Activated naive CD4-positive, alpha-beta T cell treated with anti-CD3 and anti-CD28 coated beads, Interleukin-2, amount 10 ng/mL, durations not matched to agents 7 days and 5 days (primary cell): ENCODE results near the gene STAT5B.
"Not testable (repeated sequence)": the region's sequence is repeated elsewhere in the genome, so short reads cannot be mapped to it uniquely, and the experiment has no call there.

Experiments used
- CTCF ChIA-PET: fragments of 350-600 bp; sonication (Branson Sonifier 250); formaldehyde crosslinking; loops from one replicate; lab custom pipeline; 2021; ENCODE audit warnings: antibody characterized with exemption; lab: Charles Lee
- DNase-seq: peaks from one replicate; pipeline ENCODE4 v3.0.0-alpha.2; 2020
- H3K27ac Mint-ChIP-seq: one replicate; pipeline ENCODE4 v1.8.0; 2021; ENCODE audit warnings: mild to moderate bottlenecking, moderate library complexity, mixed read lengths
- H3K27me3 Mint-ChIP-seq: one replicate; pipeline ENCODE4 v1.8.0; 2021; ENCODE audit warnings: mild to moderate bottlenecking, mixed read lengths
- H3K36me3 Mint-ChIP-seq: one replicate; pipeline ENCODE4 v1.8.0; 2021; ENCODE audit warnings: mixed read lengths
- H3K4me1 Mint-ChIP-seq: one replicate; pipeline ENCODE4 v1.8.0; 2021; ENCODE audit warnings: mixed read lengths
- H3K4me3 Mint-ChIP-seq: one replicate; pipeline ENCODE4 v1.8.0; 2021; ENCODE audit warnings: mild to moderate bottlenecking, moderate library complexity, mixed read lengths
- H3K9me3 Mint-ChIP-seq: one replicate; pipeline ENCODE4 v1.8.0; 2021; ENCODE audit warnings: mixed read lengths

STAT5B gene

GRCh38 chr17:42252597-42253550 is 23.3 kb downstream of the STAT5B start:
- DNase-seq, result no peak
- H3K4me1 Mint-ChIP-seq, result peaks cover 57% of the 10 kb centered on the region
- peak overlapping the region; percentile 15 for H3K27ac Mint-ChIP-seq
- CTCF ChIA-PET, result no interaction called here
- no peaks in the 10 kb centered on the region for H3K9me3 Mint-ChIP-seq
- H3K36me3 Mint-ChIP-seq, result peaks cover 16% of the 10 kb centered on the region
- no peaks in the 10 kb centered on the region for H3K27me3 Mint-ChIP-seq
- no peak overlapping the region for H3K4me3 Mint-ChIP-seq

- Mint-ChIP-seq H3K27ac (no peak overlapping the region), H3K4me1 (peaks cover 68% of the 10 kb centered on the region), H3K27me3 (no peaks in the 10 kb centered on the region), H3K4me3 (no peak overlapping the region), H3K9me3 (no peaks in the 10 kb centered on the region), H3K36me3 (peaks cover 23% of the 10 kb centered on the region)
- DNase-seq, result no peak
- CTCF ChIA-PET, result interaction anchor here (1.2 to 5.3 kb wide), 5 partner anchors 9 to 71 kb away, joined by 3 to 37 read pairs (median 3); no protein-coding TSS in a partner anchor
Observed at GRCh38 chr17:42251115-42251514, 25.1 kb downstream of the STAT5B start.

- Mint-ChIP-seq H3K4me1 (peaks cover 66% of the 10 kb centered on the region), H3K27me3 (no peaks in the 10 kb centered on the region), H3K27ac (peak overlapping the region; percentile 97), H3K36me3 (peaks cover 22% of the 10 kb centered on the region), H3K4me3 (peak overlapping the region; percentile 82), H3K9me3 (no peaks in the 10 kb centered on the region)
- DNase-seq, result peak; percentile 52
- CTCF ChIA-PET, result interaction anchor here (0.7 to 5.3 kb wide), 10 partner anchors 19 to 156 kb away, joined by 3 to 37 read pairs (median 4); no protein-coding TSS in a partner anchor
Observed at GRCh38 chr17:42249681-42250446, 26.3 kb downstream of the STAT5B start.

DNA sequence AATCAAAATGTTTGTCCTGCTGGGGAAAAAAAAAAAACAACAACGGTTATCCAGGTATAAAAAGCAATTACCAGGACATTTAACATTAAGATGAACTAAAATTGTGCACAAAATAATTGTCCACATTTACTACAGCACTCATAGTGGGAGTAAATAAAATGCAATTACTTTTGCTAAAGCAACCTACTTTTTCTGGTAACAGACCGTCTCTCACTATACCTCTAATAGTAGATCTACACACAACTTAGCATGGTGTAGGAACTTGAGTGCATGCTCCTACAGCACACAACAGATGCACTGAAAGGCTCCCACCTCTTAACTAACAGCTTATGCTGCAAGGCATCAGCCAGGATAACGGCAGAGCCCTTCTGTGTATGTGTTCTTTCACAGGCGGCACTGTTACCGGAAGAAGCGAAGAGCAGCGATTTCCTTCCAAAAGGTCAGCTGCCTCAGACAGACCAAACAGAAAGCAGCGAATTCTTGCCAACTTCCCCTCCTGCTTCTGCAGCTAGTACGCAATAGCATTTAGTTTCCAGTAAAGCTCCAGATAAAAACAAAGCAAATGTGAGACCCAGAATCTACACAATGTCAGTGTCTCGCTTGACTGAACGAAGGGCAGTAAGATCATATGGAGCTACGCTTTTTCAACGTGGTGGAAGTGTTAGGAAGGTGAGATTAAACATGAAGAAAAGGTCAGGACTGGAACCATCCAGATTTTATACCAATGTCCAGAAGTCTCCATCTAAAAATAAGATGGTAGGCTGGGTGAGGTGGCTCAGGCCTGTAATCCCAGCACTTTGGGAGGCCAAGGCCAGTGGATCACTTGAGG is 27.6 kb downstream of the STAT5B start:
- H3K4me1 Mint-ChIP-seq, result peaks cover 69% of the 10 kb centered on the region

GRCh38 chr17:42247734-42248133 is 28.5 kb downstream of the STAT5B start:
- Mint-ChIP-seq H3K9me3 (no peaks in the 10 kb centered on the region), H3K27ac (peak overlapping the region; percentile 97), H3K4me1 (peaks cover 65% of the 10 kb centered on the region), H3K36me3 (peaks cover 20% of the 10 kb centered on the region), H3K4me3 (no peak overlapping the region), H3K27me3 (no peaks in the 10 kb centered on the region)
- no peak for DNase-seq
- CTCF ChIA-PET, result interaction anchor here (1.0 to 5.3 kb wide), 4 partner anchors 11 to 128 kb away, joined by 3 to 37 read pairs (median 4); no protein-coding TSS in a partner anchor

More for the DNA sequence above, 27.6 kb downstream of the STAT5B start:
- CTCF ChIA-PET, result interaction anchor here (0.7 to 5.3 kb wide), 9 partner anchors 12 to 269 kb away, joined by 3 to 37 read pairs (median 4); no protein-coding TSS in a partner anchor
- DNase-seq, result peak; percentile 86
- H3K36me3 Mint-ChIP-seq, result peaks cover 20% of the 10 kb centered on the region
- no peaks in the 10 kb centered on the region for H3K9me3 Mint-ChIP-seq
- H3K27me3 Mint-ChIP-seq, result no peaks in the 10 kb centered on the region
- H3K27ac Mint-ChIP-seq, result peak overlapping the region; percentile 97
- H3K4me3 Mint-ChIP-seq, result peak overlapping the region; percentile 82

- Mint-ChIP-seq H3K36me3 (peaks cover 20% of the 10 kb centered on the region), H3K4me1 (peaks cover 60% of the 10 kb centered on the region), H3K9me3 (no peaks in the 10 kb centered on the region), H3K27ac (peak overlapping the region; percentile 78), H3K4me3 (no peak overlapping the region), H3K27me3 (no peaks in the 10 kb centered on the region)
- CTCF ChIA-PET, result interaction anchor here (0.5 to 5.3 kb wide), 3 partner anchors 17 to 127 kb away, joined by 3 to 37 read pairs (median 4); no protein-coding TSS in a partner anchor
- no peak for DNase-seq
Observed at GRCh38 chr17:42246515-42246914, 29.7 kb downstream of the STAT5B start.

GRCh38 chr17:42245183-42245582 is 31.0 kb downstream of the STAT5B start:
- H3K27me3 Mint-ChIP-seq, H3K27ac Mint-ChIP-seq, DNase-seq, CTCF ChIA-PET, H3K9me3 Mint-ChIP-seq, H3K4me3 Mint-ChIP-seq: not testable (repeated sequence)
- H3K4me1 Mint-ChIP-seq, result peaks cover 52% of the 10 kb centered on the region
- H3K36me3 Mint-ChIP-seq, result peaks cover 22% of the 10 kb centered on the region

GRCh38 chr17:42244116-42244515 is 32.1 kb downstream of the STAT5B start:
- DNase-seq, H3K9me3 Mint-ChIP-seq, H3K27me3 Mint-ChIP-seq, H3K4me3 Mint-ChIP-seq, H3K27ac Mint-ChIP-seq: not testable (repeated sequence)
- CTCF ChIA-PET, result interaction anchor here (1.1 kb wide), 1 partner anchor 22 kb away, joined by 4 read pairs; no protein-coding TSS in a partner anchor
- Mint-ChIP-seq H3K36me3 (peaks cover 20% of the 10 kb centered on the region), H3K4me1 (peaks cover 41% of the 10 kb centered on the region)

DNA sequence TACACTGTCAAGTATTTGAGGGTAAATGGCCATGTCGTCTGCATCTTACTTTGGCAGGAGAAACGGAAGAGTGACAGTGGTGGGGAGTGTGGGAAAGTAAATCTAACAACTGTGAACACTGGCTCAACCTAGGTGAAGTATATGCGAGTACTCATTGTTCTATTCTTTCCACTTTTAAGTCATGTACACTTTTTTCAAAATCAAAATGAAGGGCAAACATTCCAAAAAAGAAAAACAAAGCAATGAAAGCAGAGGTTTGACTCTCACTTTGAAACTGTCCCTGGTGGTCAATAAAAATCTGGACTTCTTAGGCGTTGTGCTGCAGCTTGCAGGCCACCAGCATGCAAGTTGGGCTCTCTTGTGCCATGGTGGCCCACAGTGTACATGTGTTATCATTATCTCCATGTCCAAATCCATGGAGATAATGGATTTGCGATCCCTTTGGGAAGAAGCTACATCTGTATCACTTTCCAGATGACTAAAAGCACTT is 32.7 kb downstream of the STAT5B start:
- H3K27ac Mint-ChIP-seq, result no peak overlapping the region
- no peak overlapping the region for H3K4me3 Mint-ChIP-seq
- no peaks in the 10 kb centered on the region for H3K9me3 Mint-ChIP-seq
- H3K36me3 Mint-ChIP-seq, result peaks cover 20% of the 10 kb centered on the region
- CTCF ChIA-PET, result interaction anchor here (1.1 kb wide), 1 partner anchor 22 kb away, joined by 4 read pairs; no protein-coding TSS in a partner anchor
- no peaks in the 10 kb centered on the region for H3K27me3 Mint-ChIP-seq
- no peak for DNase-seq
- peaks cover 36% of the 10 kb centered on the region for H3K4me1 Mint-ChIP-seq

DNA sequence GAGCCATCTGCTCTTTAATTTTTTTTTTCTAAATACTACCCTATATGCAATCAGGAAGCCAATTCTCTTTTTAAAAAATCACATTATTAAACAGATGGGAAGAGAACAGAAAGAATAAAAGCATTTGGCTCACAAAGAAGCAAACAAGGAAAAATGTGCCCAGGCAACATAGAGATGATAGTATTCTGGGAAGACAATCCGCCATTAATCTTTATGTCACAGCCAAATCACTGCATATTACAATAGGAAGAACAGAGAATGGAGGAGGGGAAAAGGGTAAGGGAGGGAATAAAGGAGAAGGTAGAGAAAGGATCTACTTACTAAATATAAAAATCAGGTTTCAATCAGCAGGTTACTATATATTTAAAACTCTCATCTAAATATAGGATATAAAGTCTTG is 34.3 kb downstream of the STAT5B start:
- H3K27ac Mint-ChIP-seq, result no peak overlapping the region
- H3K9me3 Mint-ChIP-seq, result no peaks in the 10 kb centered on the region
- no peak for DNase-seq
- no peaks in the 10 kb centered on the region for H3K27me3 Mint-ChIP-seq
- CTCF ChIA-PET, result no interaction called here
- H3K36me3 Mint-ChIP-seq, result peaks cover 13% of the 10 kb centered on the region
- H3K4me1 Mint-ChIP-seq, result peaks cover 22% of the 10 kb centered on the region
- H3K4me3 Mint-ChIP-seq, result no peak overlapping the region

- H3K4me1 Mint-ChIP-seq, result peaks cover 19% of the 10 kb centered on the region
- DNase-seq, H3K9me3 Mint-ChIP-seq, H3K36me3 Mint-ChIP-seq, H3K27ac Mint-ChIP-seq, H3K4me3 Mint-ChIP-seq, H3K27me3 Mint-ChIP-seq, CTCF ChIA-PET: not testable (repeated sequence)
Observed at GRCh38 chr17:42240863-42241262, 35.3 kb downstream of the STAT5B start.

DNA sequence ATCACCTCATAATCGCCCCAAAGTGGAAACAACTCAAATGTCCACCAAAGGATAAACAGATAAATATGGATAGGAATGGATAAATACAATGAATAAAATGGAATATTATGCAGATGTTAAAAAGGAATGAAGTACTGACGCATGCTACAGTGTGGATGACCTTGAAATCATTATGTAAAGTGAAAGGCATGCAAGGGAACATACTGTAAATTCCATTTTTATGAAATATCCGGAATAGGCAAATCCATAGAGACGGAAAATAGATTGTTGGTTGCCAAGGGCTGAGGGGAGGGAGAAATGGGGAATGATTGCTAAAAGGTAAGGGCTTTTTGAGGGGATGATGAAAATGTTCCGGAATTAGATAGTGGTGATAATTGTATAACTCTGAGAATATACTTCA is 36.0 kb downstream of the STAT5B start:
- no peak for DNase-seq
- CTCF ChIA-PET, result no interaction called here
- H3K36me3 Mint-ChIP-seq, result peaks cover 8% of the 10 kb centered on the region
- H3K4me1 Mint-ChIP-seq, result peaks cover 17% of the 10 kb centered on the region
- no peak overlapping the region for H3K27ac Mint-ChIP-seq
- no peaks in the 10 kb centered on the region for H3K27me3 Mint-ChIP-seq
- H3K9me3 Mint-ChIP-seq, result no peaks in the 10 kb centered on the region
- no peak overlapping the region for H3K4me3 Mint-ChIP-seq

DNA sequence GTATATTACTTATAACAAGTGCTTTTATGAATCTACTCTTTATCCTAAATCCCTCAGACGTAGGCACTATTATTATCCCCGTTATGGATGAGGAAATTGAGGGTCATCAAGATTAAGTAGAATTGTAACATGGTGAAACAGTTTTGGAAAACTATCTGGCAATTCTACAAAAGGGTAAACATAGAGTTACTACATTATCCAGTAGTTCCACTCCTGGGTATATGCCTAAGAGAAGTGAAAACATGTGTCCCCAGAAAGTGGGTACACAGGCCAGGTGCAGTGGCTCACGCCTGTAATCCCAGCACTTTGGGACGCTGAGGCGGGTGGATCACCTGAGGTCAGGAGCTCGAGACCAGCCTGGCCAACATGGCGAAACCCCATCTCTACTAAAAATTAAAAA is 36.6 kb downstream of the STAT5B start:
- peaks cover 16% of the 10 kb centered on the region for H3K4me1 Mint-ChIP-seq
- not testable (repeated sequence) for DNase-seq, H3K9me3 Mint-ChIP-seq, H3K27me3 Mint-ChIP-seq, H3K4me3 Mint-ChIP-seq, H3K36me3 Mint-ChIP-seq, H3K27ac Mint-ChIP-seq
- CTCF ChIA-PET, result interaction anchor here (3.1 kb wide), 1 partner anchor 17 kb away, joined by 9 read pairs; no protein-coding TSS in a partner anchor
